PC-3 (cell line): ENCODE data around the gene ARV1. TPM values are rescaled to one million over a fixed set of nuclear protein-coding genes. Genes with fewer than 3 reads are reported as not detected.

Experiments used
- ATAC-seq: fragments of 200-7000 bp; cut with Tn5 transposase; 2 replicates; pipeline ENCODE4 v1.9.1; 2020; ENCODE audit warnings: mild to moderate bottlenecking, moderate library complexity
- BruUV-seq: library from RNA; stranded (reverse); fragments of 400-500 nt; replicated peaks from 2 replicates; lab custom pipeline; 2021; lab: Mats Ljungman, UMichigan
- CTCF ChIA-PET: fragments of 300-600 bp; sonication (Branson Sonifier 250); formaldehyde crosslinking; loops from one replicate; lab custom pipeline; 2022; ENCODE audit warnings: antibody characterized with exemption; lab: Charles Lee
- POLR2A ChIA-PET: fragments of 300-600 bp; sonication (Branson Sonifier 250); formaldehyde crosslinking; loops from one replicate; lab custom pipeline; 2022; ENCODE audit warnings: antibody characterized with exemption; ENCODE audit not compliant: unreplicated experiment; lab: Charles Lee
- DNase-seq: peaks from one replicate; pipeline ENCODE4 v3.0.0-alpha.2; 2015
- H2AFZ ChIP-seq: fragments of 300-600 bp; sonication (generic); 2 replicates; pipeline ENCODE4 v1.6.0; 2016; ENCODE audit warnings: antibody characterized with exemption, low read length
- H3F3A ChIP-seq: fragments of 300-600 bp; sonication (generic); one replicate; pipeline ENCODE4 v1.6.0; 2017; ENCODE audit warnings: antibody characterized with exemption, low read length, control low read depth, mild to moderate bottlenecking; ENCODE audit not compliant: unreplicated experiment
- H3K27ac ChIP-seq: fragments of 300-600 bp; sonication (generic); 2 replicates; pipeline ENCODE4 v1.5.1; 2016; ENCODE audit warnings: mild to moderate bottlenecking, low read length
- H3K27me3 ChIP-seq: fragments of 300-600 bp; sonication (generic); 2 replicates; pipeline ENCODE4 v1.6.1; 2016; ENCODE audit warnings: low read length, mixed read lengths
- H3K36me3 ChIP-seq: fragments of 300-600 bp; sonication (generic); 2 replicates; pipeline ENCODE4 v1.6.1; 2016; ENCODE audit warnings: low read depth, mixed run types, low read length, mixed read lengths
- H3K4me1 ChIP-seq: fragments of 300-600 bp; sonication (generic); 2 replicates; pipeline ENCODE4 v1.5.1; 2016; ENCODE audit warnings: low read length; ENCODE audit not compliant: insufficient read depth
- H3K4me2 ChIP-seq: fragments of 300-600 bp; sonication (generic); 2 replicates; pipeline ENCODE4 v1.6.0; 2016; ENCODE audit warnings: low read length
- H3K4me3 ChIP-seq: fragments of 300-600 bp; sonication (generic); 2 replicates; pipeline ENCODE4 v1.5.1; 2016; ENCODE audit warnings: mild to moderate bottlenecking, low read length, mixed read lengths
- H3K79me2 ChIP-seq: fragments of 300-600 bp; sonication (generic); 2 replicates; pipeline ENCODE4 v1.6.1; 2017; ENCODE audit warnings: low read length, mixed read lengths
- H3K9ac ChIP-seq: fragments of 300-600 bp; sonication (generic); 2 replicates; pipeline ENCODE4 v1.6.0; 2016; ENCODE audit warnings: mild to moderate bottlenecking, low read length
- H3K9me2 ChIP-seq: fragments of 300-600 bp; sonication (generic); replicated peaks from 2 replicates; pipeline ENCODE4 v1.6.1; 2016; ENCODE audit warnings: mixed run types, low read length, mixed read lengths
- H3K9me3 ChIP-seq: fragments of 300-600 bp; sonication (generic); 2 replicates; pipeline ENCODE4 v1.6.1; 2016; ENCODE audit warnings: low read length, mixed read lengths
- H4K20me1 ChIP-seq: fragments of 300-600 bp; sonication (generic); 2 replicates; pipeline ENCODE4 v1.6.1; 2016; ENCODE audit warnings: low read length, mixed read lengths
- CTCF ChIP-seq: fragments of 300-600 bp; sonication (generic); conservative IDR thresholded peaks from 2 replicates; pipeline ENCODE4 v1.5.1; 2017; ENCODE audit warnings: antibody characterized with exemption, low read depth, mild to moderate bottlenecking, low read length
- EZH2 ChIP-seq: fragments of 300-600 bp; sonication (generic); IDR thresholded peaks from one replicate; pipeline ENCODE4 v1.6.1; 2017; ENCODE audit warnings: antibody characterized with exemption, mild to moderate bottlenecking, low read length; ENCODE audit not compliant: unreplicated experiment
- EZH2phosphoT487 ChIP-seq: fragments of 300-600 bp; sonication (generic); IDR thresholded peaks from 2 replicates; pipeline ENCODE4 v1.6.1; 2018; ENCODE audit warnings: mild to moderate bottlenecking, antibody characterized with exemption, low read length, borderline replicate concordance
- intact Hi-C: fragments of 100-400 bp; cut with micrococcal nuclease; formaldehyde crosslinking; loops from 2 replicates; pipeline ENCODE4 v1.9.0; 2023
- total RNA-seq: library from RNA; depleted of rRNA; stranded (reverse); fragments of >200 nt; gene quantifications from 2 replicates; pipeline ENCODE4 v1.2.3, GENCODE V29; 2014

The ARV1 gene
- total RNA-seq, 1 experiment from 2014 or later = 30.6 TPM

- ChIA-PET POLR2A (no interaction called here), CTCF (no interaction called here)
- Histone ChIP-seq H3K9me2 (no peaks in the 10 kb centered on the region), H3K36me3 (no peaks in the 10 kb centered on the region), H2AFZ (no peak overlapping the region), H3K9ac (no peak overlapping the region), H3K4me2 (no peak overlapping the region), H3K79me2 (no peaks in the 10 kb centered on the region), H3F3A (no peaks in the 10 kb centered on the region), H3K4me3 (no peak overlapping the region), H3K4me1 (no peaks in the 10 kb centered on the region; the same call in 1 of the 2 replicates), H3K9me3 (no peaks in the 10 kb centered on the region), H3K27me3 (no peaks in the 10 kb centered on the region), H3K27ac (no peak overlapping the region), H4K20me1 (no peaks in the 10 kb centered on the region)
- DNase-seq (no peak), ATAC-seq (no peak)
- TF ChIP-seq CTCF (no peak), EZH2phosphoT487 (no peak), EZH2 (no peak)
- intact Hi-C loops = no loop called here
- BruUV-seq = no TSS peak
Observed at GRCh38 chr1:231032963-231033362, 54.1 kb downstream of the ARV1 start.

GRCh38 chr1:231035799-231036198 is 56.9 kb downstream of the ARV1 start:
- H3F3A ChIP-seq = no peaks in the 10 kb centered on the region
- TF ChIP-seq EZH2 (no peak), CTCF (no peak), EZH2phosphoT487 (no peak)
- H3K4me2 ChIP-seq = no peak overlapping the region
- no peaks in the 10 kb centered on the region for H3K9me2 ChIP-seq
- ChIA-PET POLR2A (no interaction called here), CTCF (no interaction called here)
- no TSS peak for BruUV-seq
- H4K20me1 ChIP-seq = no peaks in the 10 kb centered on the region
- H3K9ac ChIP-seq = no peak overlapping the region
- peaks cover 16% of the 10 kb centered on the region for H3K27me3 ChIP-seq
- no peak overlapping the region for H3K4me3 ChIP-seq
- no peaks in the 10 kb centered on the region for H3K79me2 ChIP-seq
- no peaks in the 10 kb centered on the region for H3K9me3 ChIP-seq
- DNase-seq = no peak
- H3K4me1 ChIP-seq = peaks cover 6% of the 10 kb centered on the region; the same call in 1 of the 2 replicates
- no peak overlapping the region for H3K27ac ChIP-seq
- no peak overlapping the region for H2AFZ ChIP-seq
- ATAC-seq = no peak
- no peaks in the 10 kb centered on the region for H3K36me3 ChIP-seq
- intact Hi-C loops = no loop called here

GRCh38 chr1:231036416-231036815 is 57.5 kb downstream of the ARV1 start:
- Histone ChIP-seq H3F3A (no peaks in the 10 kb centered on the region), H3K9ac (no peak overlapping the region), H3K4me3 (no peak overlapping the region), H3K9me3 (no peaks in the 10 kb centered on the region), H3K27me3 (peaks cover 16% of the 10 kb centered on the region), H4K20me1 (no peaks in the 10 kb centered on the region), H3K27ac (no peak overlapping the region), H2AFZ (no peak overlapping the region), H3K9me2 (no peaks in the 10 kb centered on the region), H3K4me1 (peaks cover 6% of the 10 kb centered on the region; the same call in 1 of the 2 replicates), H3K36me3 (no peaks in the 10 kb centered on the region), H3K79me2 (no peaks in the 10 kb centered on the region), H3K4me2 (no peak overlapping the region)
- no peak for DNase-seq
- POLR2A ChIA-PET = interaction anchor here (0.5 kb wide), 1 partner anchor 29 kb away, joined by 3 read pairs; no protein-coding TSS in a partner anchor
- intact Hi-C loops = no loop called here
- no peak for ATAC-seq
- CTCF ChIA-PET = no interaction called here
- TF ChIP-seq CTCF (no peak), EZH2phosphoT487 (no peak), EZH2 (no peak)
- no TSS peak for BruUV-seq
